ENCODE results near the gene FAM168A.
A peak's percentile ranks its signal among the peaks of the same experiment; 100 is the strongest.

Gene FAM168A, protein sequence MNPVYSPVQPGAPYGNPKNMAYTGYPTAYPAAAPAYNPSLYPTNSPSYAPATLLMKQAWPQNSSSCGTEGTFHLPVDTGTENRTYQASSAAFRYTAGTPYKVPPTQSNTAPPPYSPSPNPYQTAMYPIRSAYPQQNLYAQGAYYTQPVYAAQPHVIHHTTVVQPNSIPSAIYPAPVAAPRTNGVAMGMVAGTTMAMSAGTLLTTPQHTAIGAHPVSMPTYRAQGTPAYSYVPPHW

GRCh38 chr11:73597956-73598718 lies at the start of gene FAM168A:
Gene FAM168A, minus strand, starts transcription at chr11:73598112. Its CDS starts 129,638 bp downstream, at chr11:73468474.
- H3K4me1 ChIP-seq (ENCODE audit: control insufficient read depth in 1 of 2, insufficient read depth in 1 of 2, low read depth in 1 of 2, low read length in 1 of 2): peaks cover 20 to 29% of the 10 kb centered on the region in 2 experiments
- peak; percentile 77 for TF ChIP-seq CTCF (IDR thresholded peaks at IDR 0.05)
- H3K27me3 ChIP-seq: no peaks in the 10 kb centered on the region
- peak within 1 kb of the TSS; percentile 79 for H3K27ac ChIP-seq
- no peaks in the 10 kb centered on the region for H3K9me3 ChIP-seq
- no peaks in the 10 kb centered on the region for H3K36me3 ChIP-seq
- H3K4me3 ChIP-seq (ENCODE audit: low read depth in 1 of 2, low read length in 1 of 2): peak within 1 kb of the TSS; percentile 90 to 93

- Histone ChIP-seq H3K4me3 (ENCODE audit: low read depth in 1 of 2, low read length in 1 of 2) (peak overlapping the region; percentile 32 to 40), H3K4me1 (ENCODE audit: control insufficient read depth in 1 of 2, insufficient read depth in 1 of 2, low read depth in 1 of 2, low read length in 1 of 2) (peaks cover 11 to 13% of the 10 kb centered on the region in 2 experiments), H3K9me3 (no peaks in the 10 kb centered on the region), H3K27ac (no peak overlapping the region), H3K27me3 (peaks cover 36% of the 10 kb centered on the region), H3K36me3 (no peaks in the 10 kb centered on the region)
- TF ChIP-seq CTCF (IDR thresholded peaks at IDR 0.05): no peak
Measured at GRCh38 chr11:73647459-73648100, 49.7 kb upstream of the FAM168A start.

DNA sequence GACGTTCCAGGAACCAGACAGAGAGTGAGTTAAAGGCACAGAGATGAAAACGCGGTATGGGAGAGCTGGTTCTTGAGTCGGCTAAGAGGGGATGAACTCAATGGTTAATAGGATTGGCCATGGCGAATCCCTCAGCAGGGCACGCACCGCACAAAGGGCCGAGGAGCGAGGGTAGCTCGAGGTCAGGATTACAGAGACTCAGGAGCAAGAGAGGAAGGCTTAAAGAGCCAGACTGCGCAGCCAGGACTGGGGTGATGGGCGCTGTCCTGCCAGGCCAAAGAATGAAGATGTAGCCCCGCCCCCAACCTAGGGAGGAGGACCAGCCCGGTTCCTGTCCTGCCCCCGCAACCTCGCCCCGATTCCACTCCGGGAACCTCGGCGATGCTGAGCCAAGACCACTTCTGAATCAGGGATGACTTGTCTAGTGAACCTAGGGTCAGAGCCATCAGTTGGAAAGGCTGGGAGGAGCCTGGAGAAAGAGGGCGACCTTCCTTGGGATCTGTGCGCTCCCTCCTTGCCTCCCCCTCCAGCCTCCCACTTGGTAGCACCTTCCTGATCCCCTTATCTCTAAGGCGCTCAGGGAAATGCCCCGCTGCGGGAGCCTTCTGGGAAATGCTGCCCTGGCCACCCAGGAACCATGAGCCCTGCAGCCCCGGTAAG lies 48.2 kb upstream of the FAM168A start, which contains the start of gene PLEKHB1:
PLEKHB1 (plus strand) TSS at position 610 of the 660 bp plus-strand sequence; CDS start at position 638, 28 bp downstream.
- H3K27me3 ChIP-seq: peaks cover 38% of the 10 kb centered on the region
- no peaks in the 10 kb centered on the region for H3K36me3 ChIP-seq
- H3K27ac ChIP-seq: no peak within 1 kb of the TSS
- H3K4me1 ChIP-seq (ENCODE audit: control insufficient read depth in 1 of 2, insufficient read depth in 1 of 2, low read depth in 1 of 2, low read length in 1 of 2): peaks cover 11 to 13% of the 10 kb centered on the region in 2 experiments
- H3K9me3 ChIP-seq: no peaks in the 10 kb centered on the region
- TF ChIP-seq CTCF (IDR thresholded peaks at IDR 0.05): no peak
- peak within 1 kb of the TSS; percentile 32 to 40 for H3K4me3 ChIP-seq (ENCODE audit: low read depth in 1 of 2, low read length in 1 of 2)

- Histone ChIP-seq H3K27ac (no peak overlapping the region), H3K36me3 (no peaks in the 10 kb centered on the region), H3K4me1 (ENCODE audit: control insufficient read depth in 1 of 2, insufficient read depth in 1 of 2, low read depth in 1 of 2, low read length in 1 of 2) (peaks cover 11 to 13% of the 10 kb centered on the region in 2 experiments), H3K9me3 (no peaks in the 10 kb centered on the region), H3K27me3 (peaks cover 45% of the 10 kb centered on the region), H3K4me3 (ENCODE audit: low read depth in 1 of 2, low read length in 1 of 2) (no peak overlapping the region)
- TF ChIP-seq CTCF (IDR thresholded peaks at IDR 0.05): no peak
Measured at GRCh38 chr11:73645121-73645969, 47.4 kb upstream of the FAM168A start.
